KMS-11 (cell line): ENCODE results near the gene ACACA.

Experiments
- H2AFZ ChIP-seq: fragments of 200-600 bp; sonication (generic); 2 replicates; pipeline ENCODE4 v1.6.1; 2016; ENCODE audit warnings: antibody characterized with exemption, mixed run types, low read depth
- H3K27ac ChIP-seq: fragments of 200-600 bp; sonication (generic); 2 replicates; pipeline ENCODE4 v1.6.1; 2016; ENCODE audit warnings: mild to moderate bottlenecking, mixed run types
- H3K27me3 ChIP-seq: fragments of 200-600 bp; sonication (generic); 2 replicates; pipeline ENCODE4 v1.6.1; 2017; ENCODE audit warnings: mild to moderate bottlenecking, low read depth, mixed run types, moderate library complexity; ENCODE audit not compliant: insufficient read depth
- H3K36me3 ChIP-seq: fragments of 200-600 bp; sonication (generic); 2 replicates; pipeline ENCODE4 v1.6.1; 2017; ENCODE audit warnings: mild to moderate bottlenecking, mixed run types; ENCODE audit not compliant: insufficient read depth
- H3K4me1 ChIP-seq: fragments of 200-600 bp; sonication (generic); 2 replicates; pipeline ENCODE4 v1.6.1; 2016; ENCODE audit warnings: mild to moderate bottlenecking, low read depth, mixed run types; ENCODE audit not compliant: poor library complexity, severe bottlenecking
- H3K4me2 ChIP-seq: fragments of 200-600 bp; sonication (generic); 2 replicates; pipeline ENCODE4 v1.7.0; 2016; ENCODE audit warnings: mild to moderate bottlenecking, mixed run types
- H3K4me3 ChIP-seq: fragments of 200-600 bp; sonication (generic); IDR thresholded peaks from 2 replicates; pipeline ENCODE4 v1.6.1; 2017; ENCODE audit warnings: low read depth, low read length, mixed read lengths; ENCODE audit not compliant: insufficient read depth
- H3K79me2 ChIP-seq: fragments of 200-600 bp; sonication (generic); 2 replicates; pipeline ENCODE4 v1.6.1; 2016; ENCODE audit warnings: low read depth, mixed run types; ENCODE audit not compliant: insufficient read depth
- H3K9ac ChIP-seq: fragments of 200-600 bp; sonication (generic); 2 replicates; pipeline ENCODE4 v1.6.1; 2016; ENCODE audit warnings: mild to moderate bottlenecking, mixed run types
- H4K20me1 ChIP-seq: fragments of 200-600 bp; sonication (generic); 2 replicates; pipeline ENCODE4 v1.6.1; 2016; ENCODE audit warnings: mild to moderate bottlenecking, mixed run types; ENCODE audit not compliant: insufficient read depth
- CTCF ChIP-seq: fragments of 200-600 bp; sonication (generic); conservative IDR thresholded peaks from 2 replicates; pipeline ENCODE4 v1.6.1; 2017; ENCODE audit warnings: low read depth, mild to moderate bottlenecking, antibody characterized with exemption, low read length, moderate library complexity, mixed read lengths

The ACACA gene

GRCh38 chr17:37160944-37161343, 245.7 kb downstream of the ACACA start:
- Histone ChIP-seq H3K9ac (no peak overlapping the region), H3K79me2 (no peaks in the 10 kb centered on the region), H2AFZ (no peak overlapping the region), H3K4me3 (no peak overlapping the region), H3K36me3 (peaks cover 3% of the 10 kb centered on the region; the same call in 1 of the 2 replicates), H3K4me1 (no peaks in the 10 kb centered on the region), H3K27ac (no peak overlapping the region), H3K27me3 (no peaks in the 10 kb centered on the region), H3K4me2 (no peak overlapping the region), H4K20me1 (no peaks in the 10 kb centered on the region)
- no peak for TF ChIP-seq CTCF

- no peaks in the 10 kb centered on the region for H4K20me1 ChIP-seq
- TF ChIP-seq CTCF = no peak
- no peaks in the 10 kb centered on the region for H3K4me1 ChIP-seq
- no peaks in the 10 kb centered on the region for H3K79me2 ChIP-seq
- H3K36me3 ChIP-seq = peaks cover 3% of the 10 kb centered on the region; the same call in 1 of the 2 replicates
- H2AFZ ChIP-seq = no peak overlapping the region
- H3K9ac ChIP-seq = no peak overlapping the region
- H3K27me3 ChIP-seq = no peaks in the 10 kb centered on the region
- no peak overlapping the region for H3K4me2 ChIP-seq
- H3K27ac ChIP-seq = no peak overlapping the region
- H3K4me3 ChIP-seq = no peak overlapping the region
Measured at GRCh38 chr17:37158290-37158689, 248.3 kb downstream of the ACACA start.

- H3K79me2 ChIP-seq = no peaks in the 10 kb centered on the region
- no peak overlapping the region for H3K27ac ChIP-seq
- no peak overlapping the region for H3K4me2 ChIP-seq
- no peak overlapping the region for H3K9ac ChIP-seq
- H3K4me1 ChIP-seq = no peaks in the 10 kb centered on the region
- no peaks in the 10 kb centered on the region for H4K20me1 ChIP-seq
- H3K27me3 ChIP-seq = no peaks in the 10 kb centered on the region
- no peak overlapping the region for H3K4me3 ChIP-seq
- no peak for TF ChIP-seq CTCF
- H3K36me3 ChIP-seq = no peaks in the 10 kb centered on the region
- H2AFZ ChIP-seq = no peak overlapping the region
Measured at GRCh38 chr17:37148156-37148555, 258.5 kb downstream of the ACACA start.

- H2AFZ ChIP-seq = no peak overlapping the region
- H4K20me1 ChIP-seq = no peaks in the 10 kb centered on the region
- no peak overlapping the region for H3K9ac ChIP-seq
- no peaks in the 10 kb centered on the region for H3K79me2 ChIP-seq
- H3K4me2 ChIP-seq = no peak overlapping the region
- no peaks in the 10 kb centered on the region for H3K4me1 ChIP-seq
- H3K36me3 ChIP-seq = no peaks in the 10 kb centered on the region
- H3K27me3 ChIP-seq = no peaks in the 10 kb centered on the region
- no peak overlapping the region for H3K27ac ChIP-seq
- no peak for TF ChIP-seq CTCF
- no peak overlapping the region for H3K4me3 ChIP-seq
Measured at GRCh38 chr17:37147301-37147812, 259.3 kb downstream of the ACACA start.
